ENCODE results near the gene ZBTB46.

The ZBTB46 gene

GRCh38 chr20:63863798-63864544 lies 32.9 kb upstream of the ZBTB46 start (continued):
- TF ChIP-seq FEZF1 (tag by site-specific recombination; IDR thresholded peaks at IDR 0.05) (no peak), ZNF560 (tag by site-specific recombination; IDR thresholded peaks at IDR 0.05; ENCODE audit: borderline replicate concordance) (no peak), ZNF248 (tag by site-specific recombination; IDR thresholded peaks at IDR 0.05) (no peak), PRDM2 (tag by site-specific recombination; IDR thresholded peaks at IDR 0.05; ENCODE audit: borderline replicate concordance) (no peak), SP3 (tag by site-specific recombination; IDR thresholded peaks at IDR 0.05) (peak; percentile 31), ZNF24 (tag by site-specific recombination; IDR thresholded peaks at IDR 0.05) (no peak), ZEB2 (tag by site-specific recombination; IDR thresholded peaks at IDR 0.05) (0 out of 2 replicates have a peak, but pooled peaks have one; percentile 13), ZNF184 (tag by site-specific recombination; IDR thresholded peaks at IDR 0.05) (peak; percentile 64; the same call in 1 of the 2 replicates), TCF7L2 (IDR thresholded peaks at IDR 0.05; ENCODE audit: borderline replicate concordance, low read depth, low read length) (no peak), ZNF548 (tag by site-specific recombination; IDR thresholded peaks at IDR 0.05) (no peak), ZNF239 (tag by site-specific recombination; IDR thresholded peaks at IDR 0.05) (no peak), ZNF366 (tag by site-specific recombination; conservative IDR thresholded peaks at IDR 0.05) (no peak), ZFHX2 (tag by site-specific recombination; conservative IDR thresholded peaks at IDR 0.05) (no peak), ZNF433 (tag by site-specific recombination; IDR thresholded peaks at IDR 0.05; ENCODE audit: low read depth) (no peak), ZNF169 (tag by site-specific recombination; IDR thresholded peaks at IDR 0.05) (no peak), ZNF157 (tag by site-specific recombination; IDR thresholded peaks at IDR 0.05) (no peak), ZBTB20 (tag by site-specific recombination; IDR thresholded peaks at IDR 0.05) (peak; percentile 84), ZNF274 (IDR thresholded peaks at IDR 0.05; ENCODE audit: low read length) (no peak), ZNF274 (tag by site-specific recombination; IDR thresholded peaks at IDR 0.05; ENCODE audit: borderline replicate concordance) (no peak), ZNF561 (tag by site-specific recombination; IDR thresholded peaks at IDR 0.05; ENCODE audit: borderline replicate concordance) (peak; percentile 66), ZNF549 (tag by site-specific recombination; IDR thresholded peaks at IDR 0.05) (no peak)
- TF ChIP-seq, protein P1, sequence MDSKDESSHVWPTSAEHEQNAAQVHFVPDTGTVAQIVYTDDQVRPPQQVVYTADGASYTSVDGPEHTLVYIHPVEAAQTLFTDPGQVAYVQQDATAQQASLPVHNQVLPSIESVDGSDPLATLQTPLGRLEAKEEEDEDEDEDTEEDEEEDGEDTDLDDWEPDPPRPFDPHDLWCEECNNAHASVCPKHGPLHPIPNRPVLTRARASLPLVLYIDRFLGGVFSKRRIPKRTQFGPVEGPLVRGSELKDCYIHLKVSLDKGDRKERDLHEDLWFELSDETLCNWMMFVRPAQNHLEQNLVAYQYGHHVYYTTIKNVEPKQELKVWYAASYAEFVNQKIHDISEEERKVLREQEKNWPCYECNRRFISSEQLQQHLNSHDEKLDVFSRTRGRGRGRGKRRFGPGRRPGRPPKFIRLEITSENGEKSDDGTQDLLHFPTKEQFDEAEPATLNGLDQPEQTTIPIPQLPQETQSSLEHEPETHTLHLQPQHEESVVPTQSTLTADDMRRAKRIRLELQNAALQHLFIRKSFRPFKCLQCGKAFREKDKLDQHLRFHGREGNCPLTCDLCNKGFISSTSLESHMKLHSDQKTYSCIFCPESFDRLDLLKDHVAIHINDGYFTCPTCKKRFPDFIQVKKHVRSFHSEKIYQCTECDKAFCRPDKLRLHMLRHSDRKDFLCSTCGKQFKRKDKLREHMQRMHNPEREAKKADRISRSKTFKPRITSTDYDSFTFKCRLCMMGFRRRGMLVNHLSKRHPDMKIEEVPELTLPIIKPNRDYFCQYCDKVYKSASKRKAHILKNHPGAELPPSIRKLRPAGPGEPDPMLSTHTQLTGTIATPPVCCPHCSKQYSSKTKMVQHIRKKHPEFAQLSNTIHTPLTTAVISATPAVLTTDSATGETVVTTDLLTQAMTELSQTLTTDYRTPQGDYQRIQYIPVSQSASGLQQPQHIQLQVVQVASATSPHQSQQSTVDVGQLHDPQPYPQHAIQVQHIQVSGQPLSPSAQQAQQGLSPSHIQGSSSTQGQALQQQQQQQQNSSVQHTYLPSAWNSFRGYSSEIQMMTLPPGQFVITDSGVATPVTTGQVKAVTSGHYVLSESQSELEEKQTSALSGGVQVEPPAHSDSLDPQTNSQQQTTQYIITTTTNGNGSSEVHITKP (tag by site-specific recombination; IDR thresholded peaks at IDR 0.05) = no peak
- TF ChIP-seq, protein P2, sequence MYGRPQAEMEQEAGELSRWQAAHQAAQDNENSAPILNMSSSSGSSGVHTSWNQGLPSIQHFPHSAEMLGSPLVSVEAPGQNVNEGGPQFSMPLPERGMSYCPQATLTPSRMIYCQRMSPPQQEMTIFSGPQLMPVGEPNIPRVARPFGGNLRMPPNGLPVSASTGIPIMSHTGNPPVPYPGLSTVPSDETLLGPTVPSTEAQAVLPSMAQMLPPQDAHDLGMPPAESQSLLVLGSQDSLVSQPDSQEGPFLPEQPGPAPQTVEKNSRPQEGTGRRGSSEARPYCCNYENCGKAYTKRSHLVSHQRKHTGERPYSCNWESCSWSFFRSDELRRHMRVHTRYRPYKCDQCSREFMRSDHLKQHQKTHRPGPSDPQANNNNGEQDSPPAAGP (tag by site-specific recombination; IDR thresholded peaks at IDR 0.05) = peak; percentile 41; the same call in 1 of the 2 replicates
- TF ChIP-seq, protein P3, sequence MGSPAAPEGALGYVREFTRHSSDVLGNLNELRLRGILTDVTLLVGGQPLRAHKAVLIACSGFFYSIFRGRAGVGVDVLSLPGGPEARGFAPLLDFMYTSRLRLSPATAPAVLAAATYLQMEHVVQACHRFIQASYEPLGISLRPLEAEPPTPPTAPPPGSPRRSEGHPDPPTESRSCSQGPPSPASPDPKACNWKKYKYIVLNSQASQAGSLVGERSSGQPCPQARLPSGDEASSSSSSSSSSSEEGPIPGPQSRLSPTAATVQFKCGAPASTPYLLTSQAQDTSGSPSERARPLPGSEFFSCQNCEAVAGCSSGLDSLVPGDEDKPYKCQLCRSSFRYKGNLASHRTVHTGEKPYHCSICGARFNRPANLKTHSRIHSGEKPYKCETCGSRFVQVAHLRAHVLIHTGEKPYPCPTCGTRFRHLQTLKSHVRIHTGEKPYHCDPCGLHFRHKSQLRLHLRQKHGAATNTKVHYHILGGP (tag by site-specific recombination; IDR thresholded peaks at IDR 0.05) = no peak
- TF ChIP-seq, protein P4, sequence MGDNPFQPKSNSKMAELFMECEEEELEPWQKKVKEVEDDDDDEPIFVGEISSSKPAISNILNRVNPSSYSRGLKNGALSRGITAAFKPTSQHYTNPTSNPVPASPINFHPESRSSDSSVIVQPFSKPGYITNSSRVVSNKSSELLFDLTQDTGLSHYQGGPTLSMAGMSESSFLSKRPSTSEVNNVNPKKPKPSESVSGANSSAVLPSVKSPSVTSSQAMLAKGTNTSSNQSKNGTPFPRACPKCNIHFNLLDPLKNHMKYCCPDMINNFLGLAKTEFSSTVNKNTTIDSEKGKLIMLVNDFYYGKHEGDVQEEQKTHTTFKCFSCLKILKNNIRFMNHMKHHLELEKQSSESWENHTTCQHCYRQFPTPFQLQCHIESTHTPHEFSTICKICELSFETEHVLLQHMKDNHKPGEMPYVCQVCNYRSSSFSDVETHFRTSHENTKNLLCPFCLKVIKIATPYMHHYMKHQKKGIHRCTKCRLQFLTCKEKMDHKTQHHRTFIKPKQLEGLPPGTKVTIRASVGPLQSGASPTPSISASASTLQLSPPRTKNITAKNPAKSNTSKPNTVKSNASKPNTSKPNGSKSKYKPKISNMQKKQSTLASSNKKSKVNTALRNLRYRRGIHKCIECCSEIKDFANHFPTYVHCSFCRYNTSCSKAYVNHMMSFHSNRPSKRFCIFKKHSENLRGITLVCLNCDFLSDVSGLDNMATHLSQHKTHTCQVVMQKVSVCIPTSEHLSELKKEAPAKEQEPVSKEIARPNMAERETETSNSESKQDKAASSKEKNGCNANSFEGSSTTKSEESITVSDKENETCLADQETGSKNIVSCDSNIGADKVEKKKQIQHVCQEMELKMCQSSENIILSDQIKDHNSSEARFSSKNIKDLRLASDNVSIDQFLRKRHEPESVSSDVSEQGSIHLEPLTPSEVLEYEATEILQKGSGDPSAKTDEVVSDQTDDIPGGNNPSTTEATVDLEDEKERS (tag by site-specific recombination; IDR thresholded peaks at IDR 0.05) = no peak
